Endothelial cell (in vitro differentiated cells): Measurements from ENCODE around the gene GAS6. TPM values are rescaled to one million over a fixed set of nuclear protein-coding genes. Genes with fewer than 3 reads are reported as not detected.
A peak's percentile ranks its signal among the peaks of the same experiment; 100 is the strongest.
"Not testable (repeated sequence)": the region's sequence is repeated elsewhere in the genome, so short reads cannot be mapped to it uniquely, and the experiment has no call there.

Source experiments
- DNase-seq: peaks from one replicate; pipeline ENCODE4 v3.0.0; 2021; ENCODE audit warnings: low spot score
- H3K27ac Mint-ChIP-seq: one replicate; pipeline ENCODE4 v1.8.0; 2021; ENCODE audit warnings: mixed read lengths, inconsistent platforms; ENCODE audit not compliant: unreplicated experiment
- H3K27me3 Mint-ChIP-seq: one replicate; pipeline ENCODE4 v1.8.0; 2021; ENCODE audit warnings: mild to moderate bottlenecking, moderate library complexity, mixed read lengths, inconsistent platforms; ENCODE audit not compliant: unreplicated experiment
- H3K36me3 Mint-ChIP-seq: one replicate; pipeline ENCODE4 v1.8.0; 2021; ENCODE audit warnings: mild to moderate bottlenecking, low read depth, mixed read lengths, inconsistent platforms; ENCODE audit not compliant: unreplicated experiment
- H3K4me1 Mint-ChIP-seq: one replicate; pipeline ENCODE4 v1.8.0; 2021; ENCODE audit warnings: mild to moderate bottlenecking, mixed read lengths, inconsistent platforms; ENCODE audit not compliant: unreplicated experiment
- H3K4me3 Mint-ChIP-seq: one replicate; pipeline ENCODE4 v1.8.0; 2021; ENCODE audit warnings: mild to moderate bottlenecking, mixed read lengths, inconsistent platforms; ENCODE audit not compliant: unreplicated experiment
- H3K9me3 Mint-ChIP-seq: one replicate; pipeline ENCODE4 v1.8.0; 2021; ENCODE audit warnings: mixed read lengths, inconsistent platforms; ENCODE audit not compliant: unreplicated experiment
- CTCF ChIP-seq: fragments of 200-600 bp; sonication (generic); IDR thresholded peaks from one replicate; pipeline ENCODE4 v1.5.0; 2021; ENCODE audit warnings: antibody characterized with exemption; ENCODE audit not compliant: unreplicated experiment
- total RNA-seq: library from RNA; stranded (reverse); fragmentation: NEBNext Ultra II Directional; extraction: Animal tissue kit (Norgen Biotek cat#: 25700); gene quantifications from one replicate; pipeline ENCODE4 v1.2.1, GENCODE V29; 2021; ENCODE audit not compliant: unreplicated experiment

Gene GAS6
- total RNA-seq, 1 donor from 2014 or later: 19.8 TPM

GRCh38 chr13:113832205-113832604, 31.7 kb downstream of the GAS6 start:
- Mint-ChIP-seq H3K9me3 (no peaks in the 10 kb centered on the region), H3K27ac (no peak overlapping the region), H3K27me3 (peaks cover 12% of the 10 kb centered on the region), H3K36me3 (no peaks in the 10 kb centered on the region), H3K4me3 (no peak overlapping the region), H3K4me1 (peaks cover 4% of the 10 kb centered on the region)
- no peak for TF ChIP-seq CTCF
- no peak for DNase-seq

GRCh38 chr13:113831061-113831460, 32.8 kb downstream of the GAS6 start:
- Mint-ChIP-seq H3K9me3 (no peaks in the 10 kb centered on the region), H3K27me3 (peaks cover 11% of the 10 kb centered on the region)
- DNase-seq: no peak

DNA sequence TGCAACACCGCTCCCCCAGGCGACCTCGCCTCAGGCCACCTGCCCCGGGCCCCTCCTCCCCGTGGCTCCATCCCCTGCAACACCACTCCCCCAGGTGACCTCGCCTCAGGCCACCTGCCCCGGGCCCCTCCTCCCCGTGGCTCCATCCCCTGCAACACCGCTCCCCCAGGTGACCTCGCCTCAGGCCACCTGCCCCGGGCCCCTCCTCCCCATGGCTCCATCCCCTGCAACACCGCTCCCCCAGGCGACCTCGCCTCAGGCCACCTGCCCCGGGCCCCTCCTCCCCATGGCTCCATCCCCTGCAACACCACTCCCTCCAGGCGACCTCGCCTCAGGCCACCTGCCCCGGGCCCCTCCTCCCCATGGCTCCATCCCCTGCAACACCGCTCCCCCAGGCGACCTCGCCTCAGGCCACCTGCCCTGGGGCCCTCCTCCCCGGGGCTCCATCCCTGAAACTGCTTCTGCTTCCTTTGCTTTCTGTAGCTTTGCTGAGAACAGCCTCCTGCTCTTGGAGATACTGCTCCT, 33.4 kb downstream of the GAS6 start:
- H3K27me3 Mint-ChIP-seq, H3K4me1 Mint-ChIP-seq, H3K4me3 Mint-ChIP-seq, H3K36me3 Mint-ChIP-seq, DNase-seq, H3K9me3 Mint-ChIP-seq, H3K27ac Mint-ChIP-seq: not testable (repeated sequence)

More at GRCh38 chr13:113831061-113831460, 32.8 kb downstream of the GAS6 start:
- no peak overlapping the region for H3K27ac Mint-ChIP-seq
- H3K36me3 Mint-ChIP-seq: no peaks in the 10 kb centered on the region
- no peak for TF ChIP-seq CTCF
- H3K4me1 Mint-ChIP-seq: no peaks in the 10 kb centered on the region
- no peak overlapping the region for H3K4me3 Mint-ChIP-seq

DNA sequence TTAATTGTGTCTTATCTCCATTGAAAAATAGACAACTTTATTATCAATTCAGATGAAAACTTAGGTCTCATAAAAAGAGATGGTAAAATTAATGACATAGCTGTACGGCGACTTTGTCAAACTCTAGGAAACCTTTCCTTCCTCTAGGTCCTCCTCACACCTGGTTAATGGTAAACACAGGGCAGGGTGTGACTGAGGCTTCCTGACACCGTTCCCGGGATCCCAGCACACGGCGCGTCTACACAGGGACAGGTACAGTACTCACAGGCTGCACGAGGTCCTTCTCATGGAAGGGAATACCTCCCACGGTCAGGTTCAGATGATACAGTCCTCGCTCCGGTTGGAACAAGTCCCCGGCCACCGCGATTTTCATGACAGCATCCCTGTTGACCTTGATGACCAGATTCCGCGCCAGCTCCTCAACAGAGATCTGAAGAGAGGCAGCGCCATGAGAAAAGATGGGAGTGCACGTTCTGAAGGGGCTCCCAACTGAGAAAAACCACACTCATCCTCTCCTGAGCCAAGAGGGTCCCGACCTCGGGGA, 35.5 kb downstream of the GAS6 start:
- TF ChIP-seq CTCF: no peak
- Mint-ChIP-seq H3K27me3 (peaks cover 13% of the 10 kb centered on the region), H3K9me3 (no peaks in the 10 kb centered on the region), H3K4me3 (no peak overlapping the region), H3K27ac (no peak overlapping the region), H3K4me1 (peaks cover 1% of the 10 kb centered on the region), H3K36me3 (peaks cover 15% of the 10 kb centered on the region)
- no peak for DNase-seq

- Mint-ChIP-seq H3K9me3 (no peaks in the 10 kb centered on the region), H3K4me3 (no peak overlapping the region), H3K4me1 (peaks cover 2% of the 10 kb centered on the region), H3K27ac (peak overlapping the region; percentile 52), H3K36me3 (peaks cover 16% of the 10 kb centered on the region), H3K27me3 (peaks cover 19% of the 10 kb centered on the region)
- no peak for TF ChIP-seq CTCF
- no peak for DNase-seq
Measured at GRCh38 chr13:113827021-113827420, 36.9 kb downstream of the GAS6 start.

DNA sequence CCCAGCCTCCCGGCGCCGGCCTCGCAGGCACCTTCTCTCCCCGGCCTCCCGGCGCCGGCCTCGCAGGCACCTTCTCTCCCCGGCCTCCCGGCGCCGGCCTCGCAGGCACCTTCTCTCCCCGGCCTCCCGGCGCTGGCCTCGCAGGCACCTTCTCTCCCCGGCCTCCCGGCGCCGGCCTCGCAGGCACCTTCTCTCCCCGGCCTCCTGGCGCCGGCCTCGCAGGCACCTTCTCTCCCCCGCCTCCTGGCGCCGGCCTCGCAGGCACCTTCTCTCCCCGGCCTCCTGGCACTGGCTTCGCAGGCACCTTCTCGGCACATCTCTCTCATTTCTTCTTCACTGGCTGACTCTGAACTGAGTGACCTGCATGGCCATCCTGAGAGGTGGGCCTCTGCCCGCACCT, 37.4 kb downstream of the GAS6 start:
- Mint-ChIP-seq H3K36me3 (peaks cover 16% of the 10 kb centered on the region), H3K27me3 (peaks cover 20% of the 10 kb centered on the region)
- DNase-seq, H3K4me3 Mint-ChIP-seq, H3K27ac Mint-ChIP-seq, H3K9me3 Mint-ChIP-seq, H3K4me1 Mint-ChIP-seq: not testable (repeated sequence)
